MV-4-11 (cell line): ENCODE data around the gene LMBRD1.
"Not testable (repeated sequence)": the region's sequence is repeated elsewhere in the genome, so short reads cannot be mapped to it uniquely, and the experiment has no call there.

Experiments
- DNase-seq: peaks from one replicate; lab custom pipeline; 2025; lab: John Stamatoyannopoulos, UW

Gene LMBRD1

DNA sequence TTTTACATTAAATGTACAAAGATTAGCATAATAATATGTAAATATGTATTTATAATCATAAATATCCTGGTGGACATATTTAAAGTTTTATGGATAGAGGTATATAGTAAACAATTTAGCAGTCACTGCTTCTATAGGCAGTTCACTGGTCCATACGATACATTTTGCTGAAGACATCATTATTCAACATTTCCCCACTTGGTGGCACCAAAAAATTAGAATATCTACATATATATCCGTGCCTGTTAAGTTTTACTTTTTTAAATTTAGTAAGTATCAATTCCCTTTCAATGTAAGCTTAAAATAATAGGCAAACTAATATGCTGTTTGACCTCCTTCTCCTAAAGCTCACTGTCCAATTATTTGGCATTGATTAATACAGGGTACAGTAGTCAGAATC, 64.2 kb downstream of the LMBRD1 start:
- peak; percentile 36 for DNase-seq

DNA sequence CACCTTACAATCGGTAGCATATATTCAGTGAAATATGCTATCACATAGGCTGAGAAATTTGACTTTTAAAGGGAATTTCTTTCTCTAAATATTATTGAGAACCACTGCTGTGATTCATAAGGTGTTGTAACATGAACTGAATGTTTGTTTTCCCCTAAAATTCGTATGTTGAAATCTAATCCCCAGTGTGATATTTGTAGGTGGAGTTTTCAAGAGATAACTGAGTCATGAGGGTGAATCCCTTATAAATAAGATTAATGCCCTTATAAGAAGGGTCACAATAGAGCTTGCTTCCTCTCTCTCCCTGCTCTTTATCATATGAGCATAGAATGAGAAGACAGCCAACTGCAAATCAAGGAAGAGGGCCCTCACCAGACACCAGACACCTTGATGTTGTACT, 64.8 kb downstream of the LMBRD1 start:
- no peak for DNase-seq

DNA sequence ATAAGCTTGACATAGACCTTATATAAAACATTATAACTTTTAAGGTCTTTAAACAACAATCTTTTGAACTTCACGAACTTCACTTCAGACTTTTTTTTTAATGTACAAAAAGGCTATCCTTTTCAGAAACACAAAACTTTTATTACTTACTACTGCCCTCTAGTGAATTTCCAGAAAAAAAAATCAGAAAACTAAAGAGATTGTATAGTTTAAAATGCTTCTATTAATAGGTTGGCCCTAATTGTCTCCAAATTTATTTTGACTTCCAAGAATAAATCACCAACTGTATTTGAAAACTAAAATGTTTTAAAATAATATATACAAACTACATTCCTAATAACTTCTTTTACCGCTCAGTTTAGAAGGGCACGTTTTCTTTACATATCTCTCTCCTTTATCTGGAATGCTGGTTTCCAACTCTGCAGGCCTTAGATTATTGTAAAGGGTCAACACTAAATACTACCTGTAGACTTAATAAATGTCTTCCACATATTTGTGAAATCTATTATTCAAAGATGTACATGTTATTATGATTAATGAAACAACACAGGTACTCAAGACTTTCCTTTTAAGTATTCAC, 66.8 kb downstream of the LMBRD1 start:
- DNase-seq: no peak

DNA sequence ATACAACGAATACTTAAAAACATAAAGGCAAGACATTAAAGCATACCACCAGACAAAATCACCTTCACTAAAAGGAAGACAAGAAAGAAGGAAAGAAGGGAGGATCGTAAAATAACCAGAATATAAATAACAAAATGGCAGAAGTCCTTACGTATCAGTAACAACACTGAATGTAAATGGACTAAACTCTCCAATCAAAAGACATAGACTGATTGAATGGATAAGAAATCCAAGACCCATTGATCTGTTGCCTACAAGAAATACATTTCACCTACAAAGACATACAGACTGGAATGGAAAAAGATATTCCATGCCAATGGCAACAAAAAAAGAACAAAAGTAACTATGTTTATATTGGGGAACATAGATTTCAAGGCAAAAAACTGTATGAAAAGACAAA, 74.1 kb downstream of the LMBRD1 start:
- no peak for DNase-seq

DNA sequence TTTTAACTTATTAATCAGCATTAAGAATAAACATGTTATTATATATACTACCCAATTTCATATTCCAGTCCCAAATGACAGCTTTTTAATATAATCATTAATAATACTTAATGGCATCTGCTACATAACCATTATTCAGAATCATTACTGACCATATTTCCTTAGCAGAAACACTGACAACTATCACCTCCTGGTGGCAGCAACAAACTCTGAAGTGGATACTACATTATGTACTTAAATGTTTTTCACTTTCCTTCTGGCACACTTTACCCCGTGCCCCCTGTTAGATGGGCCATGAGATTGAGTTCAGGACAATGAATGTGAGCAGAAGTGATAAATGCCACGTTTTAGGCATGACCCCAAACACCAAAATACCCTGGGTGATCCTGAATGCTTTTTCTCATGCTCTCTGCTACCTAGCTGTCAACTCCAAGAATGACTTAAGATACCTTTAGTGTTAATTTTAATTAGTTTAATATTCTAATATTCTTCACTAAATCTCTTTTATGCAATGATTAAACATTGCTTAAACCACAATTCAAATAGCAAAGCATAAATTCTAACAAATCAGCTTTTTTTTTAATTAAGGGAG, 77.1 kb downstream of the LMBRD1 start:
- peak; percentile 7 for DNase-seq

DNA sequence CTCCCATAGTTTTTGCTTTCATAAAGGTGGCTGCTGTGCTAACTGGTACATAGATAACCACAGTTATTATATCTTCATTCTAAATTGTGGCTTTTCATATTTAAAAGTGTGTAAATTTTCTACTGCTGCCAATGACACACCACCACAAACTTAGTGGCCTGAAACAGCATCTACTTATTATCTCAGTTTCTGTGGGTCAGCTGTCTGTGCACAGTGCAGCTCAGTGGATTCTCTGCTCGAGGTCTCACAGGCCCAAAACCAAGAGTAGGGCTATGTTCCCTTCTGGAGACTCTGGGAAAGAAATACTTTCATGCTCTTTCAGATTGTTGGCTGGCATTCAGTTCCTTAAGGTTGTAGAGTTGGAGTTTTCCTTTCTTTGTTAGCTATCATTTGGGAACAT, 90.1 kb downstream of the LMBRD1 start:
- no peak for DNase-seq

DNA sequence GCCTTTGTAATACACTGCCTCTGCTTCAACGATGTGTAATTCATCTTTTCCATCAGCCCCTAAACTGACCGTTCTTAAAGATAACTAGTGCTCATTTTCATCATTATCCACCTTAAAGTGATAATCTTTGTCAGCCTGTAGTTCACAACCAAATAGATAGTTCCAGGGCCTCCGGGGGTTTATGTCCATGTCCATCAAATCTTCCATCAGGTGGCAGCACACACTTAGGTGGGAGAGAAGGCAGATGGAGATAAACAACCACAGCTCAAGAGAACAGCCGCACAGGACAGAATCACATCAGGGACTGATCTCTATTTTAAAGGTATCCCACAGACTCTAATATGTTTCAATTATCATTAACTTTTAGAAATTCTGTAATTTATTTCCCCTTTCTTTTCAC, 90.9 kb downstream of the LMBRD1 start:
- no peak for DNase-seq

DNA sequence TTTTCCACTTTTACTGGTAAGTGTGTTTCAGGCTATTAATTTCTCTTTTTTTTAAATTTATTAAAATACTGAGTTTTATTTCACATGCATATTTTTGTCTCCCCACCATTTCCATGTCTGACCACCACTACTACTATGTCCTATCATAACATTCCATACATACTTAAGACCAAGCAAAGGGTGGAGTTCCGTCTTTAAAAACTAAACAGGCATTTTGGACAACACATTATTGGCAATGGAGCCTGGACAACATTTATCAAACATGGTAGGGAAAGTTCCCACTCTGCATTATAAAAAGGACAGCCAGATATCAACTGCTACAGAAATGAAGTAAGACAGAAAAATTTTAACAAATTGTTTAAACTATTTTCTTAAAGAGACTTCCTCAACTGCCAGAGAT, 91.9 kb downstream of the LMBRD1 start:
- no peak for DNase-seq

DNA sequence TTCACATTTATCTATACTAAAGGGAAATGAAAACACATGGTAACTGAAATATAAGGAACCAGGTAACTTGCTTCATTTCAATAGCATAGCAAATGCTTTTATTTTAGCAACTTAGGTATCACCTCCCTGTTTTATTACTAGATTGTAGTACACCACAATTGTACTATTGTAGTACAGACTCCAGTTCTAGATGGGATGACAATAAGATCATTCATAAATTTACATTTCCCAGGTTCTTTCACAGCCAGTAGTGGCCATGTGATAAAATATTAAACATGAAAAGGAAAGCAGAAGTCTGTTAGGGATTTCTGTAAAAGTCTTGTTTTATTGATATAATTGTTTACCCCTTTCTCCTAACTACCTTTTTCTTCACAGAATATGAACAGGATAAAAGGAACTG, 97.2 kb downstream of the LMBRD1 start:
- DNase-seq: no peak

DNA sequence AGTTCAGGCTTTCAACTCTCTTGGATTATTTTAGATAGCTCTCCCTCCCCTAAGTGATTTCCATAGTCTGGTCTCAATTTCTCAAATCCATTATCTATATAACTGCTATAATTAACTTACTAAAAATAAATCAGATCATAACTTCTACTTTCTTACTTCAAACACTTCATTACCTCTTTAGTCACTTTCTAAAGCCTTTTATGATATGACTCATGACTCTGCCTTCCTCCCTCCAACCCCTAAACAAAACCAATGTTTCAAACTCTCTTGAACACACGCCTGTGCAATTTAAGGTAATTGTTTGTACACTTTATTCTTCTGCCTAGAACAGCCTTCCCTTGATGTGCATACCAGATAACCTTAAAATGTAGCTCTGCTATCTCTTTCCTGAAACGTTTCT, 100.5 kb downstream of the LMBRD1 start:
- peak; percentile 14 for DNase-seq

DNA sequence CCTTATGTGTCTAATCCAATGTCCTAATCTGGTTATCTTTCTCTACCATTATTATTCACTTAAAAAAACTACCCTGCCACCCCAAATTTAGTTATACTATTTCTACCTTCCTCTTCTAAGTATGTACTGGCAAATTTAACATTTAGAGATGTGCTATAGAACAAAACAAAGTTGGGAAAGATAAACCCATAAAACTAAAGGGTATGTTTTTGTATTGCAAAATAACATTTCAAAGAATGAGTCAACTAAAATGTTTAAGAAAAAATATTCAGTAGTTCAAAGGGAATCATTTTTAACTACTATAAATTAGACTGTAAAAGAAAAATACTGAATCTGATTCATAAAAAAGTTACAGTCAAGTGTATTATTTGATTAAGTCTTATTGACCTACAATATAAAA, 103.0 kb downstream of the LMBRD1 start:
- no peak for DNase-seq

DNA sequence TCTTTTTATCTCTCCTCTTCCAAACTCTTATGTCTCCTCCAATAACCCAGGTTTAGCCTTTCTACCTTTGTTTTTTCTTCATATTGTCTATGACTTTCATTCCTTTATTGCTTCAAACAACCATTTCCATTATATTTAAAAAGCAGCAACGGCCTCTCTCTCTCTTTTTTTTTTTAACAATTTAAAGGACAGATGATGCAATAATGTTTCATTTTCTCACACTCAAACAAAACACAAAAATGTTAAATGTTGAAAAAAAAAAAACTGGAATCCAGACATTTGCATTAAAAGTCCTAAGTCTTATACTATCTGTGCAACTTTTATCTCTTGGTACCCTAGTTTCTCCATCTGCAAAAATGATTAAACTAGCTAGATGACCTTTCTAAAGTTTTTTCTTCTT, 105.8 kb downstream of the LMBRD1 start:
- no peak for DNase-seq

DNA sequence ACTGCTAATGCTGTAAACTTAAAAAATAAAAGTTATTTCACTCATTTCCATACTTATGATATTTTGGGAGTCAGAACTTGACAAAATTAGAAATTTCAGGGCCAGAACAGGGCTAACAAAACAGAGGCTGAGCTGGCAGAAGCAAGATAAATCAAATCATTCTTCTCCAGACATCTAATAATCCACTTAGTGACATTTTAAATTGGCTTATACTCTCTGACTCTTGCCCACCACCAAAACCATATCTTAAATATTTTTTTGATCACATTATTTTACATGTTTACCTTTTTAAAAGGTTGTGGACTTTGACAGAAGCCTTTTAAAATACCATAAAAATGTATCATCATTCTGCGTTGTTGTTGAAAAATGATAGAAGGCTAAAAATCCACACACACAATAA, 116.5 kb downstream of the LMBRD1 start:
- DNase-seq: no peak

DNA sequence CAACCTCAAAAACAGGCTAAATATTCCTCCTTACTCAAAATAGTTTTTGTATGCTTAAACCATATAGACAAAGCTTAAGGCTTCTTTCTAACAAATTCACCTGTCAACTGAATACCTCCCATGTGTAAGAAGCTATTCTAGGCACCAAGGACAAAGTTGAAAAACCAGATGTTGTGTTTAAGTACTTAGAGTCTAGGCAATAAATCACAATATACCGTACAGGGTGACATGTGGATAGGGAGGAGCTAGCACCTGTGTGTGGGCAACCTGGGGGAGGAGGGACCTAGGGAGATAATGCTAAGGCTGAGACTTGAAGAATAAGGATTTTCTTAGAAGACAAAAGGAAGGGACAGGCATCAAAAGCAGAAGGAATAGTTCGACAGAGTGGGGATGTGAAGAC, 123.5 kb downstream of the LMBRD1 start:
- no peak for DNase-seq

DNA sequence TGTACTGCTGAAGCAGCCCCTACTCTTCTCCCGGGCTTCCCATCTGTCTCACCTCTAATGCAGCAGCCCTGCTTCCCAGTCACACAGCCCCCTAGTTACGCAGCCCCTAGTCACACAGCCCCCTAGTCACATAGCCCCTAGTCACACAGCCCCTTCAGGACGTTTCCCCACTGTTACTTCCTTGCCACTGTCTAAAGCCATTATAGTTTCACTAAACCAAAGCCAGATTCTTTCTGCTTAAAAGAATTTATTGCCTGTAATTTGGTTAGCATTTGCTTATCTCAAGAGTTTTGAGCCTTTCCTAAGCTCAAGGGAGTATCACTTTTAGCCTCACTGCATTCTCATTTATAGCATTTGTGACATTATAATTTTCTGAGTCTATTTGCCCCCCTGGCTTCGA, 127.9 kb downstream of the LMBRD1 start:
- no peak for DNase-seq

DNA sequence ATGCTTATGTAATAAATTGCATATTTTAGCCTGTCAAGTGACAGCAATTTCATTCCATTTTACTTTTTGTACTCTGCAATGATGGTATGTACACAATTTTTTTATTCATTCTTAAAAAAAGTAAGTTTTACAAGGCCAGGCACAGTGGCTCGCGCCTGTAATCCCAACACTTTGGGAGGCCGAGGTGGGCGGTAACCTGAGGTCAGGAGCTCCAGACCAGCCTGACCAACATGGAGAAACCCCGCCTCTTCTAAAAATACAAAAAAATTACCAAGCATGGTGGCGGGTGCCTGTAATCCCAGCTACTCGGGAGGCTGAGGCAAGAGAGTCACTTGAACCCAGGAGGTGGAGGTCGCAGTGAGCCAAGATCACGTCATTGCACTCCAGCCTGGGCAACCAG, 130.0 kb downstream of the LMBRD1 start:
- not testable (repeated sequence) for DNase-seq

DNA sequence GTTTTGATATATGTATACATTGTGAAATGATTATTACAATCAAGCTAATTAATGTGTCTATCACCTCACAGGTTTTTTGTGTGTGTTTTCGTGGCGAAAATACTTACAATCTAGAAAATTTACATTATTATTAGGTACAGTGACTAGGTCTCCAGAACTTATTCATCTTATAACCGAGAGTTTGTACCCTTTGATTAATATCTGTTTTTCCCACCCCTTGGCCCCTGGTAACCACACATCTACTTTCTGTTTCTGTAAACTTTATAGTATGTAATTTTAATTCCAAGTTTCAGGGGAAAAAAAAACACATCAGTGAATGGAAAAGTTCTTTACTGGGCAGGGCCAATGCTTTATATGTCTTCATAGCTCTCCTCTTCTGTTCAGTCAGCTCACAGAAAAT, 131.4 kb downstream of the LMBRD1 start:
- DNase-seq: no peak

DNA sequence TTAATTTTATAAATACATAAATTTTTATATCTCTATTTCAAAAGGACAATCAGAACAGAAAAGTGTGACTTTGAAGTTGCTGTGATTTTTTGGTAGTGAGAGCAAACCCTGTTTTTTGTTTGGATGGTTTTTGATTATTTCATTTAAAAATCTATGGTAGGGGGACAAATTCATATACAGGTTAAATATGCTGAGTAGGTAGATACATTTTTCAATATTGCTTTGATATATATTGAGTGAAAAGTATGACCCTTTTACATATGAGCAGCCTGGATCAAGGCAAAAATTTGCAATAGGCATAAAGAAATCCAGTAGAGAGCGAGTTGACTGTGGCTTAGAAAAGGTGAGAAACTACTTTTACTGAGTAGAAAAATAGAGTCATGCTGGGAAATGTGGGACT, 132.3 kb downstream of the LMBRD1 start:
- no peak for DNase-seq

DNA sequence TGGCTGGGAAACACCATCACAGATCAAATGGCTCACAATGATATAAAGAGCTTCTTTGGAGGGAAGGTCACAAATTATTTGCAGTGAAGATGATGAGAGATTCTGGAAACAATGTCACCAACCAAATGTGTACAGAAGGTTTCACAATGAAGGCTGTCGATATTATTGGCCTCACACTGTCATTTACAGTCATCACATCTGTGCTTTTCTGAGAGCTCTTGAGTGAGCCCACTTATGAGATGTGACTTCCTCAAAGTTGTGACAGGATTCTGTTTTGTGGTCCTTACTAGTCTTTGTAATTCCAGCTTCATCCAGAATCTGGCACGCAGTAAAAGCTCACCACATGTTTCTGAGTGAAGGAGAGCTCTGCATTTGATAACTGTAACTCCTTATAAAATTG, 133.6 kb downstream of the LMBRD1 start:
- no peak for DNase-seq

DNA sequence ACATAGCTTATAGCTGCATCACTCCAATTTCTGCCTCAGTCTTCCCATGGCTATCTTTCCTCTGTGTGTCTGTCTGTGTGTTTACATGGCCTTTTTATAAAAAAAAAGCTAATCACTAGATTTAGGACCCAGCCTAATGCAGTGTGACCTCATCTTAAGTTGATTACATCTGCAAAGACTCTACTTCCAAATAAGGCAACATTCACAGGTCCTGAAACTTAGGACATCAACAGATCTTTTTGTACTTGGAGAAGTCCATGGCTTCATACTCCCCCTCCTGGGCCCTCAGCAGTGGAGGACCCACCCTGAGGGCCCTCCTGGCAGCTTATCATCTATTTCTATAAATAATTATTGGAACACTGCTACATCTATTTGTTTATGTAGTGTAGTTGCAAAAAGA, 146.1 kb downstream of the LMBRD1 start:
- no peak for DNase-seq

DNA sequence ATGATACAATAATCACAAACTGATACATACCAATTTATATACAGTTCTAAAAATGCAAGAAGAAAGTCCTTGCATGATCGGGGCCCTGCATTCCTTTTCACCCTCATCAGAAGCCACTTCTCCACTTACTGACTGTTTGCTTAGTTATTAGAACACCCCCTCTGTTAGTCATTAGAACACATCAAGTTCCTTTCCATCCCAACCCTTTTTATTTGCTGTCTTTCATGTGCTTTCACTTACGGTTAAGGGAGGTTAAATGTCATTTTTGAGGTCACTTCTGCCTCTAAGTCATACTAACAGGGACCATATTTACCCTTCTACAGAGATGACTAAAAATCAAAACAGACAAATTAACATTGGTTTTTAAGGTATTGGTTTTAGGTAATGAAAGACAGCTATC, 149.1 kb downstream of the LMBRD1 start:
- no peak for DNase-seq

DNA sequence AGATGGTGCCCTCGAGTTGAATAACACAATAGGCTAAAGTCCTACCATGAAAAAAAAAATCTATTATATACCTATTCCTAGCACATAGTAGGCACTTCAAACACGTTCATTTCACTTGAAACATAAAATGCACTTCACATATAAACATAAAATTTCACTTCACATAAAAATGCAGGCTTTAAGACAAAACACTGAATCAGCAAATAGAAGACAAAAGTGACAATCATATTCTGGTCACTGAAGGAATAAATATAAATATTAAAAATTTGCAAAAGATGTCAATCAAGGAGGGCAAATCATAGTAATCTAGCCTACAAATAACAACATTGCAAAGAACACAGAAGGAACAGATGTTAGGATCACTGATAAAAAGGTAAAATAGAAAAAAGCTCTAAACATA, 153.1 kb downstream of the LMBRD1 start:
- no peak for DNase-seq

DNA sequence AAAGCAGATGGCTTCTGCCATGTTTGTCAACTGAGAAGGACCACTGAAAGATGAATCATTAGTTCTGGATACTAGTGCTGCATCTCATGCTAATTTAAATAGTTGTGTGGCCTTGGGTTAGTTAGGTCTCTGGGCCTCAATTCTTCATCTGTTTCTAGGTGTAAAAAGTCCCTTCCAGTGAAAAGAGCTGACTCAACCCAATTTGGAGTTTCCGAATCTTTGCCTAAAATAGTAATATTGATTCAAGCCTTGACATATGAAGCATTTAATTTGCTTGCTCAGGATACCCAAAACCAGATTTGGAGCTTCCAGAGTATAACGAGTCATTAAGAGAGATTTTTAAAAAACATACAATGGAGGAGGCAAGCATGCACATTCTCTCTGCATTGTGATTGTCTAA, 163.9 kb downstream of the LMBRD1 start:
- no peak for DNase-seq

DNA sequence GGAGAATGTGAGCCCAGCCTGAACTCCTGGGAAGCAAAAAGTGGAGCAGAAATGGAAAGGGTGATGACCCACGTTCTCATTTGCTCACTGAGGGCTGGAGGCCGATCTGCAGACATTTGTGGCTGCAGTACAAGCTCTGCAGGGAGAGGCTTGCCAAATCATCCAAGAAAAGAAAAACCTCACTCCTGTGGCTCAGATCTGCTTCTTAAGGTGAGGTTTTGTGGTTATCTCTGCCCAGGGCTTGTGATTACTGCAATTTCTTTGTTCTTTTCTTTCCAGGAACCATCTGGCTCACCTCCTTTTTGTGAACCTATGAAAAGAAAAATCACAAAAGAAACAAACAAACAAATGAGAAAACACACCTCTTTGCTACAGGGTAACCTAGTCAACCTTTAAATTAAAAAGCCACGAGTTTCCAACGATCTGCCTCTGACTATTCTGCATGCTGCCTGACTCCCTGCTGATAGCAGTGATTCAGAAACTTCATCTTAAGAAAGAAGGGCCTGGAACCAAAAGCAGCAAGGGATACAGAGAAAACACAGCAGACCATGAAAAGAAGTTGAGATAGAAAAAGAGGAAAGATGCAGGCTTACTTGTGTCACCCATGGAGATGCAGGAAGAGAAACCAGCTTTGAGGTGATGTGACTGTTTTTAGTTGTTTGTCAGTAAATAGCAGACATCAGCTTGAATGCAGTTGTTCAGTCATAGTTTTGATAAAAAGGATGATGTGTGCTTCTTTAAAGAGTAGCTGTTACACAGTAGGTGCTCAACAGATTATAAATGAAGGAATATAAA, 165.1 kb downstream of the LMBRD1 start:
- DNase-seq: no peak
